ENCODE results near the gene XPO1.

DNA sequence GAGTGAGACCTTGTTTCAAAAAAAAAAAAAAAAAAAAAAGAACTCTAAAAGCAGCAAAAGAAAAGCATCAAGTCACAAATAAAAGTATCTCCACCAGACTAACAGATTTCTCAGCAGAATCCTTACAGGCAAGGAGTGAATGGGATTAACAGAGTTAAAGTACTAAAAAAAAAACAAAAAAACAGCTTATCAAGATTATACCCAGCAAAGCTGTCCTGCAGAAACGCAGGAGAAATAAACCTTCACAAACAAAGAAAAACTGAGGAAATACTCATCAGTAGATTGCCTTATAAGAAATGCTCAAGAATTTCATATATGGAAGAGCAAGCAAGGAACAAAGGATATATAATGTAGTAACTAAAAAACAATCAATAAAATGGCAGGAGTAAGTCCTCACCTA lies 102.9 kb downstream of the XPO1 start:
- TF ChIP-seq, protein P1, sequence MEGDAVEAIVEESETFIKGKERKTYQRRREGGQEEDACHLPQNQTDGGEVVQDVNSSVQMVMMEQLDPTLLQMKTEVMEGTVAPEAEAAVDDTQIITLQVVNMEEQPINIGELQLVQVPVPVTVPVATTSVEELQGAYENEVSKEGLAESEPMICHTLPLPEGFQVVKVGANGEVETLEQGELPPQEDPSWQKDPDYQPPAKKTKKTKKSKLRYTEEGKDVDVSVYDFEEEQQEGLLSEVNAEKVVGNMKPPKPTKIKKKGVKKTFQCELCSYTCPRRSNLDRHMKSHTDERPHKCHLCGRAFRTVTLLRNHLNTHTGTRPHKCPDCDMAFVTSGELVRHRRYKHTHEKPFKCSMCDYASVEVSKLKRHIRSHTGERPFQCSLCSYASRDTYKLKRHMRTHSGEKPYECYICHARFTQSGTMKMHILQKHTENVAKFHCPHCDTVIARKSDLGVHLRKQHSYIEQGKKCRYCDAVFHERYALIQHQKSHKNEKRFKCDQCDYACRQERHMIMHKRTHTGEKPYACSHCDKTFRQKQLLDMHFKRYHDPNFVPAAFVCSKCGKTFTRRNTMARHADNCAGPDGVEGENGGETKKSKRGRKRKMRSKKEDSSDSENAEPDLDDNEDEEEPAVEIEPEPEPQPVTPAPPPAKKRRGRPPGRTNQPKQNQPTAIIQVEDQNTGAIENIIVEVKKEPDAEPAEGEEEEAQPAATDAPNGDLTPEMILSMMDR (IDR thresholded peaks at IDR 0.05; ENCODE audit: low read depth, low read length) = no peak
- TF ChIP-seq POLR2A (IDR thresholded peaks at IDR 0.05; ENCODE audit: extremely low read depth, insufficient read length) = no peak
- no peak for TF ChIP-seq MYC (IDR thresholded peaks at IDR 0.05; ENCODE audit: low read depth, low read length)
